KOPT-K1 (cell line): Measurements from ENCODE around the gene HHATL.

Experiments
- H3K27ac ChIP-seq: fragments of 200-600 bp; sonication (generic); 2 replicates; pipeline ENCODE4 v1.5.1; 2016; ENCODE audit warnings: antibody characterized with exemption, mild to moderate bottlenecking, low read depth, low read length; ENCODE audit not compliant: poor library complexity, severe bottlenecking
- H3K36me3 ChIP-seq: fragments of 200-600 bp; sonication (generic); 2 replicates; pipeline ENCODE4 v1.5.1; 2017; ENCODE audit warnings: antibody characterized with exemption, mild to moderate bottlenecking, low read length, moderate library complexity; ENCODE audit not compliant: insufficient read depth
- H3K9me3 ChIP-seq: fragments of 200-600 bp; sonication (generic); 2 replicates; pipeline ENCODE4 v1.5.1; 2017; ENCODE audit warnings: antibody characterized with exemption, low read length, mild to moderate bottlenecking; ENCODE audit not compliant: insufficient read depth, poor library complexity, severe bottlenecking

Gene HHATL

DNA sequence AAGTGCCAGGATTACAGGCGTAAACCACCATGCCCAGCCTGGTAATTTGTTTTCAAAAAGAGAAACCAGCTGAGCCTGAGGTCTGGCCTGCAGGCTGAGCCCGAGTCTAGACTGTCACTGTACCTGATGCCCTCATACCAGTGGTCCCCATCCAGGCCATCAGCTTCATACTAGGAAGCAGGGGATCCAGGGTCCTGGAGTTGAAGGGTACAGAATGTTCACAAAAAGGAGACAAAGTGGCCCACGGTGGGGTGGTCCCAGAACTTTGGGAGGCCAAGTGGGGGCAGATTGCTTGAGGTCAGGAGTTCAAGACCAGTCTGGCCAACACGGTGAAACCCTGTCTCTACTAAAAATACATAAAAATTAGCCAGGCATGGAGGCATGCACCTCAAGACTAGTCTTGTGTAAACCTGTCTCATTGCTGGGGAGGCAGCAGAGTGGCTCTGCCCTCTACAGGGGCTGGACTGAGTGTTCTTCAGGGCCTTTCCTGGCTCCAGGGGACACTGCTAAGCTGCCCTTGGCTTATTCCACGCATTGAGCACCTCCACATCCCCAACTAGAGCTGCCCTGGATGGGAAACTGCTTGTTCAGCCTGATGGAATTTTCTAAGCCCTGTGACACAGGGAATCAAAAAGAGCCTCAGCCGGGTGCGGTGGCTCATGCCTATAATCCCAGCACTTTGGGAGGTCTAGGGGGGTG, 7.9 kb upstream of the HHATL start:
- H3K9me3 ChIP-seq = no peaks in the 10 kb centered on the region
- no peaks in the 10 kb centered on the region for H3K36me3 ChIP-seq
- no peak overlapping the region for H3K27ac ChIP-seq

DNA sequence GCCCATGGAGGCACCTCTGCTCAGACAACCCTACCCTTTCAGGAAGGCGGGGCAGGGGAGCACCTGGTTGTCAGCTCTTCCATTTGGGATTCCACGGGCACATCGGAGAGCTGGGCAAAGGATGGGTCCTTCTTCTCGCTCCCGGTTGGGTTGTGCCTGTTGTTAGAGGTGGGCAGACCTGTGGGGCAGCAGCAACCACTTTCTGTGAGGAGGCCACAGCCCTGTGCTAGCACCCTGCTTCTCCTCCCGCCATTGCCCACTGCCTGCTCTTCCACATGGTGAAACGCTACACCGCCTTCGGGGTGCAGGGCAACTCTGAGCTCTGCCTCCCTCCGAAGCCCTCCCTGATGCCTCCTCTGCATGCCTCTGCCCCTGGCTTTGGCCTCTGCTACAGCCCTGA, 7.0 kb upstream of the HHATL start:
- no peaks in the 10 kb centered on the region for H3K9me3 ChIP-seq
- H3K27ac ChIP-seq = no peak overlapping the region
- H3K36me3 ChIP-seq = no peaks in the 10 kb centered on the region

DNA sequence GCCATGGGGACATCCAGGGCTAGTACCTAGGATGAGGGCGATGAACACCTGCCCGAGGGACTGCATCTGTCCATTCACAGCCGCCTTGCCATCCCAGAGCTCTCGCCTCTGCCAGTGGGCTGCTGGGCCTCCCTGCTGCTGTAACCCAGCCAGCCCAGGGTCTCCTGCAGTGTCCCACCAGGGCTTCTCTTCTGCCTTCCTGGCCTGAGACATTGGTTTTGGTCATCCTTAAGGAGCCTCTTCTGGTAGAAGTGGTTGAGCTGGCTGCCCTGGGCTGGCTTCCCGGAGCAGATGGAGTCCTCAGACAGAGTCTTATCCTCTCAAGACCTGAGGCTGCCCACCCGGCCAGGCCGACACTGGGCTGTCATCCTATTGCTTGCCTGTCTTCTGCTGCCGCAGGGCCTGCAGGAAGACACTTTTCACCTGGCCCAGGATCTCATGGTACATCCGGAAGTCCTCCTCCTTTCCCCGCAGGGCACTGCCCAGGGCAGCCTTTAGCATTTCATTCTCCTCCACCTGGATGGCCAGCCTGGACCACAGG, 6.1 kb upstream of the HHATL start:
- no peaks in the 10 kb centered on the region for H3K9me3 ChIP-seq
- H3K27ac ChIP-seq = no peak overlapping the region
- H3K36me3 ChIP-seq = no peaks in the 10 kb centered on the region

DNA sequence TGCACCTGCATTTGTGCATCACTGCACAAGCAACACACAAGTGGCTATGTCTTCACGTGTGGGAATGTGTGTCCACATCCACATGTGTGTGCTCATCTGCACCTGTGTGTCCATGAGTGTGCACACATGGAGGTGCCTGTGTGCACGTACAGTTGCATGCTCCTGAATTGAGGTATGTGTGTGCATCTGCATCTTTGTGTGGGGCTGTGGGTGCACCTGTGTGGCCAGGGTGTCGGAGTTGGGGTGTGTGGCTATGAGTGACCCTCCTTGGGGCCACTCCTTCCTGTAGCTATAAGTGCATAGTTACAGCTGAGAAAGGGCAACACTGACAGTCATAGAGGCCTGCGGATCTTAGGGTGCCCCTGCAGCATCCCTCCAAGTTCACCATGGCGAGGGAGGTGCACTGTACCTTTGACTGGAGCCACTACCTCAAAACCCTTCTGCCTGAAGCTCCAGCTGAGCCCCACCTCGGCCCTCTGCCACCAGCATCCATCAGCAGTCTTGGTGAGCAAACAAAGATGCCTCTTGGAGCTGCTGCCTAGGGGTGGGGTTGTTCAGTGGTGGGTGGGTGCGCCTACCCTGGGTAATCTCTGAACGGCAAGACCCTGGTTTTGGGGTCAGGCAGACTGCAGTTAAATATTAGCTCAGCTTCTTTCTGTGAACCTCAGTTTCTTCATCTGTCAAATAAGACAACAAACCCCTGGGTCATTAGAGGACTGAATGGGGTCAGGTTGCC, 5.2 kb upstream of the HHATL start:
- H3K36me3 ChIP-seq = no peaks in the 10 kb centered on the region
- no peaks in the 10 kb centered on the region for H3K9me3 ChIP-seq
- H3K27ac ChIP-seq = no peak overlapping the region

DNA sequence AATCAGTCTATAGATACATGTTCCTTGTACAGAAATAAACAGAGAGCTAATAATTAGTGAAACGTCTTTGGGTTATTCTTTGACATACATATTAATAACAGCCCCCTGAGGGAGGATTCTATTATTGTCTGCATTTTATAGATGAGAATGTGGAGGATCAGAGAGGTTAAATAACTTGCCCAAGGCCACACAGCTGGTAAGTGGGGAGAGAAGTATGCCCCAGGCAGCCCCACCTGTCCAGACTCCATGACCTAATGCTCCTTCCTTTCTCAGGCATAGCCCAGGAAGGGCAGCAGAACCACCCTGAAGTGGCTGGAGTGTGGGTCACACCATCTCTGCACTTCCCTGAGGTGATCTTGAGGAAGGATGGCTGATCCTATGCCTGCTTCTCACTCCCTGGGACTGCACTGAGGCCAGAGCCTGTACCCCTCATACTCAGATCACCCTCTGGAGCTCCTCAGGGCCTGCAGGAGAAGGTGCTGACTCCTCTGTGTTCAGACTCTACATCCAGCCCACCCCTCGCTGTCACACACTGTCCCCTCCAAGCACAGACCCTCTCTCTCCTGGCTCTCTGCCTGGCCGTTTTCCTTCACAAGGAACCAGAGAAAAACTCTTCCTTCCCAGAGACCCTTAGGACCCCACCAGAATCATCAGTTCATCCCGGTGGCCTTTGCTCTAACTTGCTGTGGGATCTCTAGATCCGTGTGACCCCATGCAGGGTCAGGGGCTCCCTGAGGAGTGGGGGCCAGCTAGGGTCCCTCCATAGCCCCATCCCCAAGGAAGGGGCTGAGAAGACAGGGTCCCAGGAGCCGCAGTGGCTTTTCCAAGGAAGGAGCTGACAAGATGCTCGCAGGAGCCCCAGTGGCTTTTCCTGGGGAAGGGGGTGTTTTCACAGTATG, 4.4 kb upstream of the HHATL start:
- Histone ChIP-seq H3K36me3 (no peaks in the 10 kb centered on the region), H3K27ac (no peak overlapping the region), H3K9me3 (no peaks in the 10 kb centered on the region)

DNA sequence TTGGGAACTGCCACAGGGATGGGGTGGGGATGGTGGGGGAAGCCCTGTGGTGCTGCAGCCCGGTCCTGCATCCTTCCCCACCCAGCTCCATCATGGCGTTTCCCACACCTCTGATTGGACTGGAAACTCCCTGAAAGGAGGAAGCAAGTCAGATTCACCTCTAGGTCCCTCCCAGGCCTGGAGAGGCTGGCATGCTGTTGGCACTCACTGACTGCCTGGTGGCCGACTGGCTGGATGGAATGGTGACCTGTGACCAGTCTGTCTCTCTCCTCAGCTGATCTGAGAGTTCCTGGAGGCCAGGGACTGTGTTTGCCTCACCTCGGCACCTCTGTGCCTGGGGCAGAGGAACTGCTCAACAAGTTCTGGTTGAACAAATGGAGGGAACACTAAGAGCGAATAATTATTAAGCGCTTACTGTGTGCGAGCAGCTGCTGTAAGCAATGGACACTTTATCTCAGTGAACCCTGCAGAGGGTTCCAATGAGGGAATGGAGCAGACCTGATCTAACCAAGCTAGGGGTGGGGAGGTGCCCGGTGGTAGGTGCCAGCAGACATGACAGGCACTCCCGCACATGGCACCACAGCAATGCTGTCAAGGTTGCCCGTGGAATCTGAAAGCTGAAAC, 3.5 kb upstream of the HHATL start:
- Histone ChIP-seq H3K36me3 (no peaks in the 10 kb centered on the region), H3K27ac (no peak overlapping the region), H3K9me3 (no peaks in the 10 kb centered on the region)

DNA sequence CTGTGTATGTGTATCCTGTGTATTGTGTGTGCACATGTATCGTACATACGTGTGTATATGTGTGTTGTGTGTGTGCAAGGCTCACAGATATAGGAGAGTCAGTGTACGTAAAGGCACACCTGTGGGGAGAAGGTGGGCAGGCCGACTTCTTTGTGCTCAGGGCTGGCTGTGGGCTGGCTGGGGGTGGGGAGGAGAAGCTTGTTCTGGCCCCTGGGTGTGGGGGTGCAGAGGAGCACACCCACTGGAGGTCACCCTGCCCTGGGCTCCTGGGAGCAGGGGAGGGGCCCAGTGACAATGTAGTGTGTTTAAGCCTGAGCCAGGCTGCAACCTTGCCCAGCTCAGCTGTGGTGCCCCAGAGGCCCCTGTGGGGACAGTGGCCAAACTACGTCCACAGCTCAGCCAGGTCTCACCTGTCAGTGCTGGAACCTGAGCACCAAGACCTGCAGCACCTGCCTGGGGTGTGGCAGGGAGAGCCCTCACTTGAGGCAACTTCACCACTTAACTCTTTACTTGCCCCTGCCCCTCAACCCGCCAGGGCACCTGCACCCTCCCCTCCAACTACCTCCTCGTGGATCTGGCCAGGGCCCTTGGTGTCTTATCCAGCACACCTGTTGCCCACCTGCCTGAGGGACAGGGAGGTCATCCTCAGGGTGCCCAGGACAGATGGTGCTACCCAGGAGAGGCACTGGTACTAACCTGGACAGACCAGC, 2.6 kb upstream of the HHATL start:
- Histone ChIP-seq H3K9me3 (no peaks in the 10 kb centered on the region), H3K36me3 (no peaks in the 10 kb centered on the region)

DNA sequence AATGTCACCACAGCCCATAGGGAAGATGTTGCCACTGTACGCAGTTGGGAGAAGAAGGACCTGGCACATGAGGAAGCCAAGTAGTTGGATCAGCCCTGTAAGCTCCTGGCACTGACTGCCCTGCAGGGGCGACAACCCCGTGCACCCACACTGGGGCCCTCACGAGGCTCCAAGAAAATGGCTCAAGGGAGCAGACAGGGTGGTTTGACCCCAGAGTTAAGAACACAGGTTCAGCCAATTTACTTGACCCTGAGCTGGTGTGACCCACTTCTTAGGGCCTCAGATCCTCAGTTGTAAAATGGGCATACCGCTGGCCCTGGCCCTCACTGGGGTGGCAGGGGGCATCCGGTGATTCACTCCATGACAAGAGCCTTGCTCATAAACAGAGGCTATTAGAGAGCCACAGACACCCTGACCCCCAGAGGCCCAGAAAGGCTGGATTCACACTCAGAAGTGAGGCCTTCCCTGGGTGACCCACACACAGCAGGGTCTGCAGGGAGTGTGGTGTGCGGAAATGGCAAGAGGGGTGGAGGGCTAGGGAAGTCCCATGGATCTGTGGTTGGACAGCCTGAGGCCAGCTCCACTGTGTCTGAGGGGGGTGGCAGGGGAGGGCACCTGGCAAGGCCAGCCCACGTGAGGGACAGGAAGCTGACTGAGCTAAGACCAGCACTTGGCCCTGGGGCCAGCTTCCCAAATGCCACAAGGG, 1.7 kb upstream of the HHATL start:
- Histone ChIP-seq H3K9me3 (no peaks in the 10 kb centered on the region), H3K36me3 (no peaks in the 10 kb centered on the region), H3K27ac (no peak overlapping the region)

More for the DNA sequence above, 2.6 kb upstream of the HHATL start:
- H3K27ac ChIP-seq = no peak overlapping the region

DNA sequence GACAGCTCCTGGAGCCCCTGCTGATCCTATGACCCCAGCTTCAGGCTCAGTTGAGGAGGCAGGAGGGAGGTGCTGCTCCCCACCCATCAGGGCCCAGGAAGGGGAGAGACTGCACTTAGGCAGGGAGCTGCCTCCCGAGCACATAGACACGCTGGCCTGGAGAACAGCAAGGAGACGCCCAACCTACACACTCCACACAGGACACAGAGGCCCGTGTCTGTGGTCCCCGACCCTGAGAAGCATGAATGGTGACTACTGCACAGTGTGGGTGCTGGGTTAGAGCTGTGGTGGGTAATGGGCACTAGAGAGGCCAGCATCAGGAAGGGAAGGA, 1.1 kb upstream of the HHATL start:
- H3K36me3 ChIP-seq = no peaks in the 10 kb centered on the region
- H3K9me3 ChIP-seq = no peaks in the 10 kb centered on the region
- no peak overlapping the region for H3K27ac ChIP-seq

DNA sequence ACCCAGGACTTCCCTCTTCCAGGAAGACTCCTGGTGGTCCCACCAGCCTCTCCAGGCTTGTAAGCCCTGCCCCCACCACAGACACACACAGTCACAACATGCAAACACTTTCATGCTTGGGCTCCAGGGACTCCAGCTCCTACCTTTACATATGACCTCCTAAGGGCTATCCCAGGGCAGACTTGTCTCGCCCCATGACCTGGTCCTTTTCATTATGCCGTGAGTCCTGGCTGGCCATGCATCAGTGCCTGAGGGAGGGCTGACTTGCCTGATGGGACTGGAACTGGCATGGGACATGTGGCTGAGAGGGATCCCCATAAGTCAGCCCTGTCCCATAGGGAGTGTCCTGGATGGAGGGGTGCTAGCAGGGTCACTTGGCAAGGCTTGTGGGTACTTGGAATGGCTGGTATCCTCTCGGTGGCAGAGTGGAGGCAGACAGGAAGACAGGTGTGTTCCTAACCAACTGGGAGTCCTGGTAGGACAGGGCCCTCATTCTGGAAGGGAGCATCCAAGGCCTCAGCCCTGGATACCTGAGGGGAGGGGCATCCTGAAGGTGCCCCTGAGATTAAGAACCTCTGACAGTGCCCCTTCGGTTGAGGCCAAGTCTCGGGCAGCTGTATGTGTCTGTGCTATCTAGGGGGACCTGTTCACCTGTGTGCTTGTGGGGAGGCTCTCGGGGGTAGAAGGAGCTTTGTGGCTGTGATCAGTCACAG, 540 bp upstream of the HHATL start:
- Histone ChIP-seq H3K36me3 (no peaks in the 10 kb centered on the region), H3K27ac (no peak overlapping the region), H3K9me3 (no peaks in the 10 kb centered on the region)

DNA sequence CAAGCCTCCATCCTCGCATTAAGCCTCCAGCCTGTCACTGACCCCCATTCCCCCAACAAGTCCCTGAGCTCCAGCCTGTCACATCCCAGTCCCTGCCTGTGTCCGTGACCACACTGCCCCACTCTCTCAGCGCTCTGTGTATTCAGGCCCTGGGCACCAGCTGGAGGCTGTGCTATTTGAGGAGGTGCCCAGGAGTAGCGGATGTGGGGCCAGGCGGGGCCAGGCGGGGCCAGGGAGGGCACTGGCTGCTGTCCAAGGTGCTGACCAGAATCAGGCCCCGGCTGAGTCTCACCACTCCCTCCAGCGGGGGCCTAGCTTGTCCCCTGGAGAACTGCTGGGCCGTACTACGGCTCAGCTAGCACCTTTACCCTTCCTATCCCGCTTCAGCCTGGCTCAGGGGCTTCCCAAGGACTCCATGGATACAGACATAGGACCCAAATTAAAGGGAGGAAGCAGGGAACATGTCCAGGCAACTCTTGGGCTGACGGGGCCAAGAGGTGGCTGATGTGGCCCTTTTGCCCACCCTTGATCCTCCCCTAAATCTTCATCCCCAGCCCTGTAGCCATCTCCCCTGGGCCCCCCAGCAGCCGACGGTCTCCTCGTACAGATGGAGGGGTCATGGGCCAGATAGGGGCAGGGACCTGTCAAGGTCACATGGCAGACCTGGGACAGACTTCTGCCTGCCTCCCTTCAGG, 1.1 kb downstream of the HHATL start:
- Histone ChIP-seq H3K27ac (no peak overlapping the region), H3K36me3 (no peaks in the 10 kb centered on the region), H3K9me3 (no peaks in the 10 kb centered on the region)

DNA sequence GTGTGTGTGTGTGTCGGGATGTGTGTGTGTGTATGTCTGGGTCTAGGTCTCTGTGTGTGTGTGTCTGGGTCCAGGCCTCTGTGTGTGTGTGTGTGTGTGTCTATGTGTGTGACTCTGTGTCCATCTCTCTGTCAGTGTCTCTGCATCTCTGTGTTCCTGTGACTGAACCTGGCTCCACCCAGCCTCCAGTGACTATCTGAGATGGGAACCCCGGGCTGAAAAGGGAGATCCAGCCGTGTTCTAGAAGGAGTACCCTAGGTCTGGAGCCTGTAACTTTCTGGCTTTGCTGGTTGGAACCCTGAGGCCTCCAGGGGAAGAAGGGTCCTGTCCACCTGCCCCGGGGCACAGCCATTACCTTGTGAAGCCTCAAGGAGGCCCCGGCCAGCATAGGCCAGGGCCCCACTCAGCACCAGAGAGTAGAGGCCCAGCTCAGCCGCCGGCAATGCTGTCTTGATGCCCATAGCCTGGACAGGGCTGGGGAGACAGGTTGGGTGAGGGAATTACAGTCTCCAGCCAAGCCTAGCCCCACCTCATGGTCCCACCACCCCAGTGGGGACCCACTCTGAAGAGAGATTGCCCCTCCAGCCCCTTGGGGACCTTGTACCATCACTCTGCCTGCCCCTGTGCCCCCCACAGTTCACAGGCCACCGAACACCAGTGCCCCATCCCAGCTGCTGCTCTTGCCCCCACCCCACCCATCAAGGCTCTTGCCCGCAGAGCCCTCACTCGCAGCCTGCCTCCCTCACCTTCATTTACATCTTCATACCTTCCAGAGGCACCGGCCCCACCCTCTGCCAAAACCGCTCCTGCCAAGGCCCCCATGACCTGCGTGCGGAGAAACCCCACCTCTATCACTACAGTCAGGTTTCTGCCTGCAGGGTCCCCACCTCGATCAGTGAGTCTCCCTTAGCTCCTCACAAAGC, 2.0 kb downstream of the HHATL start:
- H3K9me3 ChIP-seq = no peaks in the 10 kb centered on the region
- no peaks in the 10 kb centered on the region for H3K36me3 ChIP-seq
- no peak overlapping the region for H3K27ac ChIP-seq
